ENCODE data around the gene CCN6.

- no peak for TF ChIP-seq CTCF (IDR thresholded peaks at IDR 0.05; ENCODE audit: poor library complexity, severe bottlenecking)
- TF ChIP-seq EZH2 (IDR thresholded peaks at IDR 0.05; ENCODE audit: borderline replicate concordance, insufficient read depth, low read length, poor library complexity, severe bottlenecking) = no peak
- TF ChIP-seq REST (IDR thresholded peaks at IDR 0.05; ENCODE audit: borderline replicate concordance) = no peak
- TF ChIP-seq POLR2AphosphoS5 (IDR thresholded peaks at IDR 0.05) = no peak
- no peak for TF ChIP-seq EP300 (conservative IDR thresholded peaks at IDR 0.05; ENCODE audit: poor library complexity, severe bottlenecking)
- TF ChIP-seq TAF1 (IDR thresholded peaks at IDR 0.05; ENCODE audit: low read depth) = no peak
- TF ChIP-seq SMC3 (conservative IDR thresholded peaks at IDR 0.05; ENCODE audit: poor library complexity) = no peak
Observed at GRCh38 chr6:112054555-112055190, 769 bp downstream of the CCN6 start.

Measured in neural cell (in vitro differentiated cells).